Measurements from ENCODE around the gene PROS1.

DNA sequence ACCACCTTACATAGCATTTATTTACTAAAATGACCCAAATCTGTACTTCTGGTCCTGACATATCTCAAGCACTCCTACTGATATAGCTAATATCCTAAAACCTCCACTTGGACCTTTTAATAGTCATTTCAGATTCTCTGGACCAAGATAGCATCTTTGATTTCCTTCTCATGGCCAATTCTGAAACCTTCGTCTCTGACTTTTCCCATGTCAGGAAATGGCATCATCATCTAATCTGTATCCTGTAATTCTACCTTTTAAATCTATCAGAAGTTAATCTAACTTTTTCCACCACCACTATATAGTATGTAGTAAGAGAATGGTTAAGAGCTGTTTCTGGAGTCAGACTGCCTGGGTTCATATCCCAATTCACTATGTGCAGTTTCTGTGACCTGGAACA, 38.5 kb upstream of the PROS1 start:
- no peak for TF ChIP-seq GATA2 (IDR thresholded peaks at IDR 0.05; ENCODE audit: low read depth, low read length)
- no peak for TF ChIP-seq GATA3 (IDR thresholded peaks at IDR 0.05; ENCODE audit: low read depth, low read length)
